HG03175 (cell line): ENCODE measurements around the gene SKIDA1.

Experiments used
- ATAC-seq: cut with Tn5 transposase; IDR thresholded peaks from one replicate; pipeline ENCODE4 v1.9.1; 2021; ENCODE audit warnings: mild to moderate bottlenecking, moderate library complexity; ENCODE audit not compliant: unreplicated experiment

Gene SKIDA1

DNA sequence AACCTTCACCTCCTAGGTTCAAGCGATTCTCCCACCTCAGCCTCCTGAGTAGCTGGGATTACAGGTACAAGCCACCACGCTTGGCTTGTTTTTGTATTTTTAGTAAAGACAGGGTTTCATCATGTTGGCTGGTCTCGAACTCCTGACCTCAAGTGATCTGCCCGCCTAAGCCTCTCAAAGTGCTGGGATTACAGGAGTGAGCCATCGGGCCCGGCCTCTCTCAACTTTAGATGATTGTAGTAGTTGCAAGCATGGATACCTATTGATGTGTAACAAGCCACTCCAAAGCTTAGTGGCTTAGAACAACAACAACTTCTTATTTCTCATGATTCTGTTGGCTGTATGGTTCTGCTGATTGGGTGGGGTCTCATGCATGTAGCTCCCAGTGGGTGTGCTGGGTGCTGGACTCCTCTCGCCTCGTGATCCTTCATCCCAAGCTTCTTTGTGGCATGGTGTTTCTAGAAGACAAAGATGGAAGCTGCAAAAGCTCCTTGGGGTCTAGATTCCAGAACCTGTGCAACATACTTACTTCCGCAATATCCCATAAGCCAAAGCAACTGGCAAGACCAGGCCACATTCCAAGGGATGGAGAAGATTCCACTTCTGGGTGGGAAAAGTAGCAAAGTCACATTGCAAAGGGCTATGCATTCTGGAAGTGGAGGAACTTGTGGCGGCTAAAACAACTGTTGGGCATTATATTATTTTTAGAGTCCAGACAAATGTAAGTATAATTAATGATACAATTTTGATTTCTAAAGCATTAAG, 37.9 kb downstream of the SKIDA1 start:
- no peak for ATAC-seq

DNA sequence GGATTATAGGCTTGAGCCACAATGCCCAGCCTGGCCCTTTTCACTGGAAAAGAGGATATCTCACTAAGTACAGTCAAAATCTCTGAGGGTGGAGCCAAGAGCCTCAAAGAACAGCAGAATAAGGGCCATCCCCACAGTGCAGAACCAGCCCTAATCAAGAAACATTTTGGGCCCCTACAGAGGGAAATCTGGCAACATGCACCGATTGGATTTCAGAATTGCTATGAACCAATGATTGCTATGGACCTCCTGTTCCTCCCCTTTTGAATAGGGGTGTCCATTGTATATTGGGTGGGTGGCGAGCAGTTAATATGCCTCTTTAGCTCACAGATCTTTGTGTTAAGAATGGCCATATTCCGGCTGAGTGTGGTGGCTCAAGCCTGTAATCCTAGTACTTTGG, 42.7 kb downstream of the SKIDA1 start:
- ATAC-seq, result no peak

DNA sequence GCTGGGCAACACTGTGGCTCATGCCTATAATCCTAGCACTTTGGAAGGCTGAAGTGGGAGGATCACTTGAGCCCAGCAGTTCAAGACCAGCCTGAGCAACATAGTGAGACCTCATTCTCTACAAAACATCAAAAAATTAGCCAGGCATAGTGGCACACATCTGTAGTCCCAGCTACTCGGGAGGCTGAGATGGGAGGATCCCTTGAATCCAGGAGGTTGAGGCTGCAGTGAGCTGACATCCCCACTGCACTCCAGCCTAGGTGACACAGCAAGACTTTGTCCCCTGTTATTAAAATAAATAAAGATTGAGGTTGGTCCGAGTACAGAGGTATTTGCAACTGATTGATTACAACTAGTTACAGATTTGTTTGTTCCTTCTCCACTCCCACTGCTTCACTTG, 44.1 kb downstream of the SKIDA1 start:
- no peak for ATAC-seq

- no peak for ATAC-seq
These were observed 45.7 kb downstream of the SKIDA1 start for GRCh38 chr10:21479570-21480315.

DNA sequence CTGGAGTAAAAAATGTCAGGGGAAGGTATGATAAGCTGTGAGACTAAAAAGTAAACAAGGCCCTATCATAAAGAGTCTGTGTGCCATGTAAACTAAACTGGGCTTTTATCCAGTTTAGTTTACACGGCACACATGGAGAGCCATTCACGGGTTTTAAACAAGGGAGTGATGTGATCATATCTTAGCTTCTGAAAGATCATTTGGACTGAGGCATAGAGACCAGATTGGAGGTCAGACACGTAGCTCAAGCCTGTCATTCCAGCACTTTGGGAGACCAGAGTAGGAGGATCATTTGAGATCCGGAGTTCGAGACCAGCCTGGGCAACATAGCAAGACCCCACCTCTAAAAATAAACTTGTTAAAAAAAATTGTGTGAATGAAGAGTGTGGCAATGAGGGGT, 50.1 kb downstream of the SKIDA1 start:
- ATAC-seq, result no peak

DNA sequence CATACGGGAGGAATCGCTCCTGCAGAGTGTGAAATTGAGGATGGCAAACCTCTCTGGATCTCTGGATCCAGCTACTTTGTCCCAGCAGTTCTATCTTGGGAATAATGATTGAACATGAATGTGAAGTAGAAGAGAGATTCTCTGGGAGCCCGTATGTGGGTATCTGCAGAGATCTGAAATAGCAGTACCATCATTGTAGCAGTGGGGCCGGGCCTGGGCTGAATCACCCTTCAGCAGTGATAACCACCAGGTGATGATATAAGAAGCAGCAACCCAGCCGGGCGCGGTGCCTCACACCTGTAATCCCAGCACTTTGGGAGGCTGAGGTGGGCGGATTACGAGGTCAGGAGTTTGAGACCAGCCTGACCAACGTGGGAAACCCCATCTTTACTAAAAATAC, 51.9 kb downstream of the SKIDA1 start:
- no peak for ATAC-seq

- ATAC-seq, result no peak
These were observed 52.3 kb downstream of the SKIDA1 start for GRCh38 chr10:21473135-21473534.

DNA sequence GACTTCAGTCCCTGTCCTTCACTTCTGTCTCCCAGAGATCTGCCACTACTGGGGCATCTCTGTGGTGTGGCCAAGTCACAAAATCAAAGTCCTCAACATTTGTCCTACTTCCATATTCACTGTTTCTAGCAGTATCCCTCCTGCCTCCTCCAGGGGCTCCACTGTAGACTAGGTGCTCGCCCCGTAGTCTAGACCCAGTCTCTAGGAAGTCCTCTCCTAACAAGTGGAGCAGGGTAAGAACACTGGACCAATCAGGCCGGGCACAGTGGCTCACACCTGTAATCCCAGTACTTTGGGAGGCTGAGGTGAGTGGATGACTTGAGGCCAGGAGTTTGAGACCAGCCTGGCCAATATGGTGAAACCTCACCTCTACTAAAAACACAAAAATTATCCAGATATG, 57.4 kb downstream of the SKIDA1 start:
- ATAC-seq, result no peak

DNA sequence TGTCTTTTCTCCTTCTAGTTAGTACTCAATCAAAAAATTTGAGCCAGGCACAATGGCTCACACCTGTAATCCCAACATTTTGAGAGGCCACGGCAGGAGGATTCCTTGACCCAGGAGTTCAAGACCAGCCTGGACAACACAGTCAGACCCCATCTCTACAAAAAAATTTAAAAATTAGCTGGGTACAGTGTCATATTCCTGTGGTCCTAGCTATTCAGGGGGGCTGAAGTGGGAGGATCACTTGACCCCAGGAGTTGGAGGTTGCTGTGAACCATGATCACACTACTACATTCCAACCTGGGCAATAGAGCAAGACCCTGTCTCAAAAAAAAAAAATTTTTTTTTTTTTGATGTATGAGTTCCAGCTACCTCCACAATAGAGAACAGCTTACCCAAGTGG, 57.8 kb downstream of the SKIDA1 start:
- ATAC-seq, result no peak

DNA sequence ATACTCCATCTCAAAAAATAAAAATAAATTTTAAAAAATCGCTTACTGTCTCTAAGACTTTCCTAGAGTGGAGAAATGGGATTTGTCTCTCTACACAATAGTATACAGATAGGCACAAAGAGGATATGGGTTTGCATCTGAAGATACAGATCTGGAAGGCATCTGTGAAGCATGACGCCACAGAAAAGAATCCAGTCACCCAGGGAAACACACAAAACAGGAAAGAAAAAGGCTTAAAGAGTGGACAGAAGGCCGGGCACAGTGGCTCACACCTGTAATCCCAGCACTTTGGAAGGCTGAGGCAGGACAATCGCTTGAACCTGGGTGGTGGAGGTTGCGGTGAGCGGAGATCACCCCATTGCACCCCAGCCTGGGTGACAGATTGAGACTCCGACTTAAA, 61.3 kb downstream of the SKIDA1 start:
- ATAC-seq, result no peak
